A549 (cell line): ENCODE data around the gene SHISAL2A. TPM values are rescaled to one million over a fixed set of nuclear protein-coding genes. Genes with fewer than 3 reads are reported as not detected.

Experiments used
- ATAC-seq, 2 experiments: fragments of 200-7000 bp in 1 of 2; fragments of >200 bp in 1 of 2; cut with Nextera tagmentation in 1 of 2; cut with Tn5 transposase in 1 of 2; 3 replicates each; pipeline versions ENCODE4 v1.8.0 to v1.9.1; 2018 to 2020; ENCODE audit warnings: mild to moderate bottlenecking in 1 of 2, moderate library complexity in 1 of 2
- CTCF ChIA-PET: fragments of 300-600 bp; sonication (Branson Sonifier 250); formaldehyde crosslinking; extraction: SDS; loops from one replicate; lab custom pipeline; 2021; ENCODE audit warnings: antibody characterized with exemption, inconsistent platforms; lab: Yijun Ruan, JAX
- POLR2A ChIA-PET: fragments of 350-600 bp; formaldehyde crosslinking; extraction: SDS; loops from one replicate; lab custom pipeline; 2021; ENCODE audit warnings: antibody characterized with exemption, inconsistent platforms; lab: Yijun Ruan, JAX
- DNase-seq, 2 experiments: peaks; one replicate each; pipeline versions ENCODE4 v3.0.0 to v3.0.0-alpha.2; 2011 to 2016; ENCODE audit warnings: low read depth in 1 of 2, low spot score in 1 of 2
- FAIRE-seq: peaks from 2 replicates; lab custom pipeline; 2011; peaks lifted over from hg19 to GRCh38; lab: Jason Lieb, UNC
- H3K27ac ChIP-seq, 2 experiments: fragments of >200 bp; sonication (Bioruptor Twin); formaldehyde crosslinking; 3 replicates each; pipeline ENCODE4 v1.5.1; 2016 to 2017
- H3K4me1 ChIP-seq: fragments of >200 bp; sonication (Bioruptor Twin); formaldehyde crosslinking; 3 replicates; pipeline ENCODE4 v1.6.1; 2016
- H3K4me2 ChIP-seq: fragments of >200 bp; sonication (Bioruptor Twin); formaldehyde crosslinking; 3 replicates; pipeline ENCODE4 v1.6.1; 2016
- H3K4me3 ChIP-seq: fragments of >200 bp; sonication (Bioruptor Twin); formaldehyde crosslinking; 3 replicates; pipeline ENCODE4 v1.5.1; 2016
- H3K9me3 ChIP-seq: fragments of >200 bp; sonication (Bioruptor Twin); formaldehyde crosslinking; 3 replicates; pipeline ENCODE4 v1.6.1; 2016
- CEBPB ChIP-seq, 2 experiments: fragments of >200 bp in 1 of 2; sonication (Bioruptor Twin) in 1 of 2; formaldehyde crosslinking in 1 of 2; IDR thresholded peaks; 2 replicates each; pipeline ENCODE4 v1.6.1; 2012 to 2016
- CHD2 ChIP-seq: fragments of 150-350 bp; IDR thresholded peaks from 2 replicates; pipeline ENCODE4 v1.6.1; 2014; ENCODE audit warnings: low read length; ENCODE audit not compliant: partially characterized antibody
- CHD4 ChIP-seq: fragments of 200-600 bp; sonication (generic); IDR thresholded peaks from 2 replicates; pipeline ENCODE4 v1.6.1; 2016; ENCODE audit warnings: antibody characterized with exemption, mild to moderate bottlenecking, borderline replicate concordance
- EHMT2 ChIP-seq: fragments of 200-600 bp; sonication (generic); IDR thresholded peaks from 2 replicates; pipeline ENCODE4 v1.6.1; 2016; ENCODE audit warnings: antibody characterized with exemption, low read depth, mild to moderate bottlenecking, moderate library complexity
- FOSB ChIP-seq: fragments of 250-450 bp; sonication (Bioruptor Pico); IDR thresholded peaks from 2 replicates; pipeline ENCODE4 v1.5.0; 2020; ENCODE audit warnings: mild to moderate bottlenecking, moderate library complexity
- HEYL ChIP-seq: fragments of 250-450 bp; sonication (Bioruptor Pico); IDR thresholded peaks from 2 replicates; pipeline ENCODE4 v1.8.0; 2021; ENCODE audit warnings: mild to moderate bottlenecking, moderate library complexity
- HOXB13 ChIP-seq: fragments of 250-450 bp; sonication (Bioruptor Pico); IDR thresholded peaks from 2 replicates; pipeline ENCODE4 v1.5.0; 2020; ENCODE audit warnings: low read depth, mild to moderate bottlenecking, moderate library complexity
- HOXB5 ChIP-seq: fragments of 250-450 bp; sonication (Bioruptor Pico); IDR thresholded peaks from 2 replicates; pipeline ENCODE4 v1.5.0; 2020; ENCODE audit warnings: mild to moderate bottlenecking, moderate library complexity
- JUNB ChIP-seq: fragments of >200 bp; sonication (Bioruptor Twin); formaldehyde crosslinking; IDR thresholded peaks from 2 replicates; pipeline ENCODE4 v1.6.1; 2016
- NFE2L2 ChIP-seq: fragments of 150-350 bp; conservative IDR thresholded peaks from 2 replicates; pipeline ENCODE4 v1.6.1; 2014; ENCODE audit warnings: low read length
- NPAS2 ChIP-seq: fragments of 250-450 bp; sonication (Bioruptor Pico); IDR thresholded peaks from 2 replicates; pipeline ENCODE4 v1.8.0; 2022; ENCODE audit warnings: mild to moderate bottlenecking, moderate library complexity, borderline replicate concordance
- NR3C1 ChIP-seq: fragments of >200 bp; sonication (Bioruptor Twin); formaldehyde crosslinking; IDR thresholded peaks from 3 replicates; pipeline ENCODE4 v1.6.1; 2017
- POLR2A ChIP-seq: IDR thresholded peaks from 2 replicates; pipeline ENCODE4 v1.6.1; 2012; ENCODE audit warnings: mild to moderate bottlenecking, low read length
- RAD21 ChIP-seq, 2 experiments: fragments of >200 bp in 1 of 2; sonication (Bioruptor Twin) in 1 of 2; formaldehyde crosslinking in 1 of 2; IDR thresholded peaks in 1 of 2; conservative IDR thresholded peaks in 1 of 2; 2 replicates in 1 of 2; 3 replicates in 1 of 2; pipeline ENCODE4 v1.6.1; 2012 to 2018; ENCODE audit warnings: inconsistent platforms in 1 of 2
- RARB ChIP-seq: fragments of 250-450 bp; sonication (Bioruptor Pico); IDR thresholded peaks from 2 replicates; pipeline ENCODE4 v1.8.0; 2021; ENCODE audit warnings: mild to moderate bottlenecking, moderate library complexity
- SMC3 ChIP-seq: fragments of >200 bp; sonication (Bioruptor Twin); formaldehyde crosslinking; IDR thresholded peaks from 3 replicates; pipeline ENCODE4 v1.6.1; 2018; ENCODE audit warnings: inconsistent platforms
- SREBF2 ChIP-seq: fragments of 450-650 bp; IDR thresholded peaks from 2 replicates; pipeline ENCODE4 v1.6.1; 2014; ENCODE audit warnings: mild to moderate bottlenecking, moderate library complexity
- ZNF302 ChIP-seq: fragments of 250-450 bp; sonication (Bioruptor Pico); IDR thresholded peaks from 2 replicates; pipeline ENCODE4 v1.9.0; 2021; ENCODE audit warnings: inconsistent platforms, mild to moderate bottlenecking, moderate library complexity
- ZSCAN20 ChIP-seq: fragments of 250-450 bp; sonication (Bioruptor Pico); IDR thresholded peaks from 2 replicates; pipeline ENCODE4 v1.8.0; 2022; ENCODE audit warnings: mild to moderate bottlenecking, moderate library complexity
- WGBS: methylation state at CpG from one replicate; pipeline ENCODE4 v1.1.6; 2017; ENCODE audit errors: missing lambda C conversion rate; 5-methylcytosine and 5-hydroxymethylcytosine counted together
- polyA minus RNA-seq: library from RNA; depleted of rRNA, polyadenylated mRNA; stranded (reverse); fragments of >200 nt; gene quantifications from 2 replicates; pipeline ENCODE4 v1.2.3, GENCODE V29; 2011; rRNA and poly(A)+ RNA removed
- polyA plus RNA-seq, 4 experiments: library from polyadenylated mRNA; depleted of rRNA in 3 of 4; stranded (reverse); fragments of >200 nt; fragmentation: RNase III in 1 of 4; extraction: RNeasy Plus Mini Kit Qiagen cat#74134 plus additional on column Dnase treatment in 1 of 4; gene quantifications; 2 replicates in 3 of 4; 3 replicates in 1 of 4; pipeline ENCODE4 v1.2.3, GENCODE V29; 2011 to 2017
- TF ChIP-seq, protein P1 (sequence below): IDR thresholded peaks from 2 replicates; pipeline ENCODE4 v1.6.1; 2012
- TF ChIP-seq, protein P2 (sequence below): IDR thresholded peaks from 2 replicates; pipeline ENCODE4 v1.6.1; 2012; ENCODE audit warnings: low read depth, borderline replicate concordance
- TF ChIP-seq, protein P3 (sequence below): fragments of 150-350 bp; IDR thresholded peaks from 2 replicates; pipeline ENCODE4 v1.6.1; 2014; ENCODE audit warnings: low read depth, mild to moderate bottlenecking, low read length
- TF ChIP-seq, protein P4 (sequence below): fragments of >200 bp; sonication (Bioruptor Twin); formaldehyde crosslinking; IDR thresholded peaks from 3 replicates; pipeline ENCODE4 v1.6.1; 2016
- TF ChIP-seq, protein P5 (sequence below): fragments of >200 bp; sonication (Bioruptor Twin); formaldehyde crosslinking; IDR thresholded peaks from 2 replicates; pipeline ENCODE4 v1.6.1; 2016

Gene SHISAL2A
- polyA plus RNA-seq (2011; rRNA removed) (0.26 TPM in 1 of 2 replicates, not detected in the other), polyA plus RNA-seq (2017; fragmentation: RNase III; extraction: RNeasy Plus Mini Kit Qiagen cat#74134 plus additional on column Dnase treatment) (not detected in 3 replicates), polyA minus RNA-seq (not detected in 2 replicates)
- polyA plus RNA-seq (2012; cell fraction: cytosol; rRNA removed): 0.05 and 0.09 TPM in 2 replicates
- polyA plus RNA-seq (2012; cell fraction: nucleus; rRNA removed): 0.04 and 0.17 TPM in 2 replicates

DNA sequence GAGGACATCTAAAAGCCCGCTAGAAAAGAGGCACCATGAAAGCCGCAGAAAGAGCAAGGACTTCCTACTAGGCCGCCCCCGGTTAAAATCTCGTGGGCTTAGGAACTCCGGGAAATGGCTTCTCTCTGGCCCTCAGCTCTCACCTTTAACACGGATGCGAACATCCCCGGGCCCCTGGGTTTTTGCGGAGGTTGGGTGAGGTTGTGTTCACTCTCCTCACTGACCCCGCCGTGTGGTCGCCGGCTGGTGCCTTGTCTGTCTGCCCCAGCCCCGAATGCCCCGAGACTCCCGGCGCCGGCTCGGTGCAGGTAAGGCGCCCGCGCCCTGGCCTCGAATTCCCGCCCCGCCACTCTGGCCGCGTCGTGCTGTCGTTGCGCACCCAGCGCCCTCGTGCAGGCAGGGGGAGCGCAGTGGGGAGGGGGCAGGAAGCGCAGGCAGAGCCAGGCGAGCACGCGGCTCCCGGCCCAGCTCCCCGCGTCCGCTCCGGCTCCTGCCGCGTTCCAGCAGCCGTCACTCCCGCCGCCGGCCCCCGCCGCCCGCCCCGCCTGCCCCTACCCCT is at the start of gene SHISAL2A:
TSS of gene SHISAL2A (plus strand) at position 437 of the 559 bp plus-strand sequence. CDS start 326 bp downstream, outside the sequence.
- ChIA-PET POLR2A (interaction anchor here (1.0 kb wide), 1 partner anchor 8 kb away, joined by 10 read pairs; no protein-coding TSS in a partner anchor), CTCF (interaction anchor here (0.7 to 1.5 kb wide), 3 partner anchors 9 to 53 kb away, joined by 3 to 5 read pairs (median 3); no protein-coding TSS in a partner anchor)
- no peaks in the 10 kb centered on the region for H3K9me3 ChIP-seq
- WGBS: 77% methylated on average over 19 of the region's 53 CpGs
- ATAC-seq: peak; percentile 31 to 41; a peak in 4 of 6 replicates
- peak within 1 kb of the TSS; percentile 56 to 78; a peak in 5 of 6 replicates for H3K27ac ChIP-seq
- no peak for TF ChIP-seq NFE2L2
- TF ChIP-seq FOSB (CRISPR knock-in tag): no peak
- no peak for TF ChIP-seq NR3C1
- TF ChIP-seq HOXB13 (CRISPR knock-in tag): no peak
- TF ChIP-seq, protein P1, sequence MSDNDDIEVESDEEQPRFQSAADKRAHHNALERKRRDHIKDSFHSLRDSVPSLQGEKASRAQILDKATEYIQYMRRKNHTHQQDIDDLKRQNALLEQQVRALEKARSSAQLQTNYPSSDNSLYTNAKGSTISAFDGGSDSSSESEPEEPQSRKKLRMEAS: peak; percentile 51; the same call in 1 of the 2 replicates
- TF ChIP-seq CHD2: no peak
- TF ChIP-seq, protein P2, sequence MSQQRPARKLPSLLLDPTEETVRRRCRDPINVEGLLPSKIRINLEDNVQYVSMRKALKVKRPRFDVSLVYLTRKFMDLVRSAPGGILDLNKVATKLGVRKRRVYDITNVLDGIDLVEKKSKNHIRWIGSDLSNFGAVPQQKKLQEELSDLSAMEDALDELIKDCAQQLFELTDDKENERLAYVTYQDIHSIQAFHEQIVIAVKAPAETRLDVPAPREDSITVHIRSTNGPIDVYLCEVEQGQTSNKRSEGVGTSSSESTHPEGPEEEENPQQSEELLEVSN: peak; percentile 63
- TF ChIP-seq, protein P3, sequence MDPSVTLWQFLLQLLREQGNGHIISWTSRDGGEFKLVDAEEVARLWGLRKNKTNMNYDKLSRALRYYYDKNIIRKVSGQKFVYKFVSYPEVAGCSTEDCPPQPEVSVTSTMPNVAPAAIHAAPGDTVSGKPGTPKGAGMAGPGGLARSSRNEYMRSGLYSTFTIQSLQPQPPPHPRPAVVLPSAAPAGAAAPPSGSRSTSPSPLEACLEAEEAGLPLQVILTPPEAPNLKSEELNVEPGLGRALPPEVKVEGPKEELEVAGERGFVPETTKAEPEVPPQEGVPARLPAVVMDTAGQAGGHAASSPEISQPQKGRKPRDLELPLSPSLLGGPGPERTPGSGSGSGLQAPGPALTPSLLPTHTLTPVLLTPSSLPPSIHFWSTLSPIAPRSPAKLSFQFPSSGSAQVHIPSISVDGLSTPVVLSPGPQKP: no peak
- TF ChIP-seq, all 56 proteins: peak for 2
- Histone ChIP-seq H3K4me1 (peaks cover 9% of the 10 kb centered on the region; the same call in 1 of the 3 replicates), H3K4me3 (peak within 1 kb of the TSS; percentile 45), H3K4me2 (peak within 1 kb of the TSS; percentile 86)
- DNase-seq (no peak), FAIRE-seq (no peak)

DNA sequence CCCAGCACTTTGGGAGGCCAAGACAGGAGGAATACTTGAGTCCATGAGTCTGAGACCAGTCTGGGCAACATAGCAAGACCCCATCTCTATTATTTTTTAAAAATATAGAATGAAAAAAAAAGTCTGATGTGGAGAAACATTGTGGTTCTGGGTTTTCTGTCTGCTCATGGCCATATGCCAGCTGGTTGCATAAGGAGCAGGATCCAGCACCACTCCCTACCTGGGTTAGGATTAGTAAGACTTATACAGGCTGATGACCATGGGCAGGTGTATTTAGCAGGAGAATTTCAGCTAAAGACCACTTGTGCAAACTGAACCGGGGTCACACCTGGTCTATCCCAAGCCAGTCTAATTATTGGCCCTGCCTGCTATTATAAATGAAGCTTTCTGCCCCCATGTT is 47.5 kb upstream of the SHISAL2A start:
- Histone ChIP-seq H3K4me2 (no peak overlapping the region), H3K4me1 (no peaks in the 10 kb centered on the region), H3K27ac (no peak overlapping the region), H3K4me3 (no peak overlapping the region), H3K9me3 (no peaks in the 10 kb centered on the region)
- FAIRE-seq (no peak), ATAC-seq (no peak), DNase-seq (no peak)
- 0% methylated on average over 1 of the region's 1 CpG for WGBS
- POLR2A ChIA-PET: no interaction called here
- CTCF ChIA-PET: no interaction called here
- no peak for TF ChIP-seq CEBPB (IDR thresholded peaks at IDR 0.05)

DNA sequence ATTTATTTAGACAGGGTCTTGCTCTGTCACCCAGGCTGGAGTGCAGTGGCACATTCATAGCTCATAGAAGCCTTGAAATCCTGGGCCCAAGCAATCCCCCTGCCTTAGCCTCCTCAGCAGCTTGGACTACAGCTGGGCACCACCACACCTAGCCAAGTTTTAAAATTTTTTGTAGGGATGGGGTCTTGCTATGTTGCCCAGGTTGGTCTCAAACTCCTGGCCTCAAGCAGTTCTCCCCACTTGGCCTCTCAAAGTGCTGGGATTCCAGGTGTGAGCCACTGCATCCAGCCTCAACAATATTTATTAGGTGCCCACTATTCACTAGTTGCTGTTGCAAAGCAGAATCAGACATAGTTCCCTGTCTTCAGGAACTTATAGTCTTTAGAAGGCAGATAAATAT is 44.9 kb upstream of the SHISAL2A start:
- ATAC-seq: no peak
- CTCF ChIA-PET: no interaction called here

More for the DNA sequence above, 44.9 kb upstream of the SHISAL2A start:
- Histone ChIP-seq H3K4me3 (no peak overlapping the region), H3K4me1 (no peaks in the 10 kb centered on the region), H3K4me2 (no peak overlapping the region), H3K9me3 (no peaks in the 10 kb centered on the region), H3K27ac (no peak overlapping the region)
- DNase-seq (no peak), FAIRE-seq (no peak)
- TF ChIP-seq, protein P4, sequence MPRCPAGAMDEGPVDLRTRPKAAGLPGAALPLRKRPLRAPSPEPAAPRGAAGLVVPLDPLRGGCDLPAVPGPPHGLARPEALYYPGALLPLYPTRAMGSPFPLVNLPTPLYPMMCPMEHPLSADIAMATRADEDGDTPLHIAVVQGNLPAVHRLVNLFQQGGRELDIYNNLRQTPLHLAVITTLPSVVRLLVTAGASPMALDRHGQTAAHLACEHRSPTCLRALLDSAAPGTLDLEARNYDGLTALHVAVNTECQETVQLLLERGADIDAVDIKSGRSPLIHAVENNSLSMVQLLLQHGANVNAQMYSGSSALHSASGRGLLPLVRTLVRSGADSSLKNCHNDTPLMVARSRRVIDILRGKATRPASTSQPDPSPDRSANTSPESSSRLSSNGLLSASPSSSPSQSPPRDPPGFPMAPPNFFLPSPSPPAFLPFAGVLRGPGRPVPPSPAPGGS: no peak
- TF ChIP-seq, protein P3: no peak
- no peak for TF ChIP-seq RAD21 (conservative IDR thresholded peaks at IDR 0.05 in 1 of 2, IDR thresholded peaks at IDR 0.05 in 1 of 2)
- no peak for TF ChIP-seq HOXB5 (CRISPR knock-in tag)
- TF ChIP-seq ZSCAN20 (CRISPR knock-in tag): no peak
- no peak for TF ChIP-seq NR3C1
- TF ChIP-seq NPAS2: no peak
- no peak for TF ChIP-seq SREBF2
- TF ChIP-seq SMC3: no peak
- TF ChIP-seq CHD4: no peak
- TF ChIP-seq POLR2A: no peak
- no peak for TF ChIP-seq FOSB (CRISPR knock-in tag)
- TF ChIP-seq HEYL (CRISPR knock-in tag): no peak
- no peak for TF ChIP-seq EHMT2
- no peak for TF ChIP-seq ZNF302 (CRISPR knock-in tag)
- TF ChIP-seq RARB: no peak
- TF ChIP-seq, protein P5, sequence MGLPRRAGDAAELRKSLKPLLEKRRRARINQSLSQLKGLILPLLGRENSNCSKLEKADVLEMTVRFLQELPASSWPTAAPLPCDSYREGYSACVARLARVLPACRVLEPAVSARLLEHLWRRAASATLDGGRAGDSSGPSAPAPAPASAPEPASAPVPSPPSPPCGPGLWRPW: no peak
- no peak for TF ChIP-seq JUNB
- POLR2A ChIA-PET: no interaction called here
